GM19468 (cell line): ENCODE results near the gene MAP1B.

ENCODE experiments used
- ATAC-seq: cut with Tn5 transposase; IDR thresholded peaks from one replicate; pipeline ENCODE4 v1.9.1; 2021; ENCODE audit warnings: mild to moderate bottlenecking, moderate library complexity, moderate number of reproducible peaks; ENCODE audit not compliant: unreplicated experiment; ENCODE audit errors: extremely low read depth

The MAP1B gene

GRCh38 chr5:72212171-72212570 is 104.9 kb downstream of the MAP1B start:
- no peak for ATAC-seq

GRCh38 chr5:72213482-72213881 is 106.2 kb downstream of the MAP1B start:
- ATAC-seq: no peak

- ATAC-seq: no peak
Measured at GRCh38 chr5:72214168-72214567, 106.9 kb downstream of the MAP1B start.

GRCh38 chr5:72216756-72217155 is 109.5 kb downstream of the MAP1B start:
- ATAC-seq: no peak

GRCh38 chr5:72221099-72221498 is 113.8 kb downstream of the MAP1B start:
- no peak for ATAC-seq

GRCh38 chr5:72221541-72221940 is 114.3 kb downstream of the MAP1B start:
- no peak for ATAC-seq

- no peak for ATAC-seq
Measured at GRCh38 chr5:72222521-72222920, 115.2 kb downstream of the MAP1B start.

- ATAC-seq: no peak
Measured at GRCh38 chr5:72223371-72223770, 116.1 kb downstream of the MAP1B start.

- ATAC-seq: no peak
Measured at GRCh38 chr5:72224946-72225463, 117.7 kb downstream of the MAP1B start.

GRCh38 chr5:72225741-72226140 is 118.5 kb downstream of the MAP1B start:
- ATAC-seq: no peak

- ATAC-seq: no peak
Measured at GRCh38 chr5:72226950-72227349, 119.7 kb downstream of the MAP1B start.

- ATAC-seq: no peak
Measured at GRCh38 chr5:72228960-72229359, 121.7 kb downstream of the MAP1B start.

GRCh38 chr5:72231991-72232703 is 124.9 kb downstream of the MAP1B start:
- ATAC-seq: no peak

GRCh38 chr5:72232838-72233237 is 125.6 kb downstream of the MAP1B start:
- no peak for ATAC-seq

- no peak for ATAC-seq
Measured at GRCh38 chr5:72233835-72234234, 126.6 kb downstream of the MAP1B start.

- no peak for ATAC-seq
Measured at GRCh38 chr5:72234265-72234700, 127.0 kb downstream of the MAP1B start.

GRCh38 chr5:72234868-72235267 is 127.6 kb downstream of the MAP1B start:
- no peak for ATAC-seq

- ATAC-seq: no peak
Measured at GRCh38 chr5:72235725-72236124, 128.4 kb downstream of the MAP1B start.

- ATAC-seq: no peak
Measured at GRCh38 chr5:72237415-72237814, 130.1 kb downstream of the MAP1B start.

- no peak for ATAC-seq
Measured at GRCh38 chr5:72237879-72238278, 130.6 kb downstream of the MAP1B start.

- ATAC-seq: no peak
Measured at GRCh38 chr5:72238712-72239445, 131.6 kb downstream of the MAP1B start.
